Activated naive CD8-positive, alpha-beta T cell (primary cell): ENCODE results near the gene POC1B.

ENCODE experiments used
- H3K27ac Mint-ChIP-seq: one replicate; pipeline ENCODE4 v1.8.0; 2021; ENCODE audit warnings: mixed read lengths
- H3K27me3 Mint-ChIP-seq: one replicate; pipeline ENCODE4 v1.8.0; 2021; ENCODE audit warnings: mixed read lengths
- H3K36me3 Mint-ChIP-seq: one replicate; pipeline ENCODE4 v1.8.0; 2021; ENCODE audit warnings: mixed read lengths
- H3K4me1 Mint-ChIP-seq: one replicate; pipeline ENCODE4 v1.8.0; 2021; ENCODE audit warnings: low read depth, mixed read lengths
- H3K4me3 Mint-ChIP-seq: one replicate; pipeline ENCODE4 v1.8.0; 2021; ENCODE audit warnings: mild to moderate bottlenecking, mixed read lengths
- H3K9me3 Mint-ChIP-seq: one replicate; pipeline ENCODE4 v1.8.0; 2021; ENCODE audit warnings: low read depth, mixed read lengths

POC1B gene

GRCh38 chr12:89546151-89546550 is 20.3 kb upstream of the POC1B start:
- Mint-ChIP-seq H3K4me3 (no peak overlapping the region), H3K27me3 (peaks cover 3% of the 10 kb centered on the region), H3K36me3 (no peaks in the 10 kb centered on the region), H3K27ac (no peak overlapping the region), H3K9me3 (no peaks in the 10 kb centered on the region), H3K4me1 (peaks cover 4% of the 10 kb centered on the region)

- H3K36me3 Mint-ChIP-seq = no peaks in the 10 kb centered on the region
Measured at GRCh38 chr12:89544681-89545184, 18.9 kb upstream of the POC1B start.

DNA sequence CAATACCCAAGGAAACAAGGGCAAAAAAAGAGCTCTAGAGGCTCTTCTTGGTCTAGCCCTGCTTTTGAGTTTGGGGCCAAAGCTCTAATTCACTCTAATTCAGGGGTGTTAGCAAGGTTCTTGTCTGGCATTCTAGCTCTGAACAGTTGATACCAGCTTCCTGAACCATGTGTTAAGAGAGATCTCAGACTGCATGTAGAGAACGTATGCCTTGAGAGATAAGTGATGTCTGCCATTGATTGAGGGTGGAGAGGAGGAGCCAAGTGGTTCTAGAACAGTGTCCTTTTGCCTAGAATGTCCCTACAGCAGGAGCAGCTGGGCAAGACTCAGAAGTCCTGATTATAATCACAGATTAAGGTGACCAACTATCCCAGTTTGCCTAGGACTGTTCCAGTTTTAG is 18.2 kb upstream of the POC1B start:
- Mint-ChIP-seq H3K4me1 (peaks cover 4% of the 10 kb centered on the region), H3K4me3 (no peak overlapping the region), H3K27me3 (peaks cover 3% of the 10 kb centered on the region)

More at GRCh38 chr12:89544681-89545184, 18.9 kb upstream of the POC1B start:
- H3K4me1 Mint-ChIP-seq = peaks cover 4% of the 10 kb centered on the region
- peaks cover 3% of the 10 kb centered on the region for H3K27me3 Mint-ChIP-seq
- no peak overlapping the region for H3K27ac Mint-ChIP-seq
- H3K9me3 Mint-ChIP-seq = no peaks in the 10 kb centered on the region
- H3K4me3 Mint-ChIP-seq = no peak overlapping the region

GRCh38 chr12:89542912-89543592 is 17.2 kb upstream of the POC1B start:
- Mint-ChIP-seq H3K4me3 (no peak overlapping the region), H3K36me3 (no peaks in the 10 kb centered on the region), H3K4me1 (peaks cover 4% of the 10 kb centered on the region), H3K27ac (no peak overlapping the region), H3K27me3 (peaks cover 3% of the 10 kb centered on the region), H3K9me3 (no peaks in the 10 kb centered on the region)

More for the DNA sequence above, 18.2 kb upstream of the POC1B start:
- H3K9me3 Mint-ChIP-seq = no peaks in the 10 kb centered on the region
- no peaks in the 10 kb centered on the region for H3K36me3 Mint-ChIP-seq
- no peak overlapping the region for H3K27ac Mint-ChIP-seq

DNA sequence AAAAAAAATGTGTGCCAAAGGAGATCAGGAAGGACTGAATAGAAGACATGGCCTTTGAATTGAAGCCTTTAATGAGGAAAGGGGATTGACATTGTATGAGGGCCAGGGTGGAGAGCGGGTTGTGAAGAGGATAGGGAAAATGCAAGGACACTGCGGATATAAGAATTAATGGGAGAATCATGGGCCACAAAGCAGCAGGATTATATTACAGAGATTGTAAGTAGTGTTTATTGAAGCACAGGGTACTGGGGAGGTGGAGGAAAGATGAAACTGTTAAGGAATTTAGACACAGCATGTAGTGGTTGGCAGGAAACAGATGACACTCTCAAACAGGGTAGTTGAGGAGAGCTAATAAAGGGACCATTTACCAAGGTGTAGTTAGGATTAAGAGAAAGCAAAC is 16.4 kb upstream of the POC1B start:
- H3K4me3 Mint-ChIP-seq = no peak overlapping the region

GRCh38 chr12:89540586-89540985 is 14.7 kb upstream of the POC1B start:
- Mint-ChIP-seq H3K27ac (no peak overlapping the region), H3K27me3 (no peaks in the 10 kb centered on the region), H3K36me3 (no peaks in the 10 kb centered on the region), H3K9me3 (no peaks in the 10 kb centered on the region), H3K4me1 (peaks cover 4% of the 10 kb centered on the region), H3K4me3 (no peak overlapping the region)

More for the DNA sequence above, 16.4 kb upstream of the POC1B start:
- Mint-ChIP-seq H3K36me3 (no peaks in the 10 kb centered on the region), H3K27ac (no peak overlapping the region), H3K27me3 (peaks cover under 1% of the 10 kb centered on the region), H3K9me3 (no peaks in the 10 kb centered on the region), H3K4me1 (peaks cover 4% of the 10 kb centered on the region)

- H3K27ac Mint-ChIP-seq = no peak overlapping the region
Measured at GRCh38 chr12:89539426-89540223, 13.8 kb upstream of the POC1B start.

DNA sequence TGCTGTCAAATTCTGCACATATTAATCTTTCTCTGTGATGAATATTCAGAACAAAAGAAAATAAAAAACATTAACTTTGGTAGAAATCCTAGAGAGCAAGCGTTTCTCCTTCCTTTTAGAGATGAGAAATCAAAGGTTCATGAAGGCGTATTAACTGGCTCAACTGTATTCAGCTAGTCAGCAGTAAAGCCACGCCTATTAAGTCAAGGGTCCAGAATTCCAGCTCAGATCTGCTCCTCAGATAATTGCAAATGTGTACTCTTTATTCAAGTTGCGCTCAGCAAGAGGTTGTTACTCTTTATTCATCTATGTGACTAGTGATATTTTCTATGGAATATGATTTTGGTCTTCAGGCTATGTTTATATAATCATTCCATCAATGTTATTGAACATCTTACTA is 13.1 kb upstream of the POC1B start:
- H3K36me3 Mint-ChIP-seq = no peaks in the 10 kb centered on the region
- no peak overlapping the region for H3K27ac Mint-ChIP-seq
- no peaks in the 10 kb centered on the region for H3K9me3 Mint-ChIP-seq
- H3K4me1 Mint-ChIP-seq = peaks cover 4% of the 10 kb centered on the region
- no peak overlapping the region for H3K4me3 Mint-ChIP-seq
- H3K27me3 Mint-ChIP-seq = no peaks in the 10 kb centered on the region

More at GRCh38 chr12:89539426-89540223, 13.8 kb upstream of the POC1B start:
- no peak overlapping the region for H3K4me3 Mint-ChIP-seq
- H3K4me1 Mint-ChIP-seq = peaks cover 4% of the 10 kb centered on the region
- H3K36me3 Mint-ChIP-seq = no peaks in the 10 kb centered on the region
- H3K27me3 Mint-ChIP-seq = no peaks in the 10 kb centered on the region
- no peaks in the 10 kb centered on the region for H3K9me3 Mint-ChIP-seq

GRCh38 chr12:89537389-89537788 is 11.5 kb upstream of the POC1B start:
- Mint-ChIP-seq H3K36me3 (no peaks in the 10 kb centered on the region), H3K27me3 (no peaks in the 10 kb centered on the region), H3K4me1 (no peaks in the 10 kb centered on the region), H3K4me3 (no peak overlapping the region), H3K27ac (no peak overlapping the region), H3K9me3 (no peaks in the 10 kb centered on the region)

DNA sequence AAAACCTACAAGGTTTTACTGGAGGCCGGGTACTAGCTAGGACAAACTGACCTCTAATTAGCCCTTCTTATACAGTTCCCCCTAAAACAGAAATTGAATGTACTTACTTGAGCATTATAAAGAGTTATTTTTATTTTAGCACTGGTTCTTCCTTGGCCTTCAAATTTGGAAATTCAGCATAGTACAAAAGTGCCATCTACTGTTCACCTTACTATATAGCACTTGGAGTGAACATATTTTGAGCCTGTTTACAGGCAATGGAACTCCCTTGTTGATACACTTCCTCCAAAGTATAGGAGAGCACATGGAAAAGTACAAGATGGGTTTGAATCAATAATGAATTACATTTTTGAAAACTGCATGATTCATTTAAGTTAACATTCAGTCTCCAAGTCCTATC is 3.9 kb upstream of the POC1B start:
- H3K36me3 Mint-ChIP-seq = no peaks in the 10 kb centered on the region

DNA sequence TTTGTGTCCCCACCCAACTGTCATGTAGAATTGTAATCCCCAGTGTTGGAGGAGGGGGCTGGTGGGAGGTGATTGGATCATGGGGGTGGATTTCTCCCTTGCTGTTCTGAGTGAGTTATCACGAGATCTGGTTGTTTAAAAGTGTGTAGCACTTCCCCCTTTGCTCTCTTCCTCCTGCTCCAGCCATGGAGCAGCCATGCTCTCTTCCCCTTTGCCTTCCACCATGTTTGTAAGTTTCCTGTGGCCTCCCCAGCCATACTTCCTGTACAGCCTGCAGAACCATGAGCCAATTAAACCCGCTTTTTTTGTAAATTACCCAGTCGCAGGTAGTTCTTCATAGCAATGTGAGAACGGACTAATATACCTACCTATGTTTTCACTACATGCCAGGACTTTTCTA is 2.6 kb upstream of the POC1B start:
- no peak overlapping the region for H3K27ac Mint-ChIP-seq
- H3K4me3 Mint-ChIP-seq = no peak overlapping the region
- H3K4me1 Mint-ChIP-seq = peaks cover 26% of the 10 kb centered on the region
- H3K27me3 Mint-ChIP-seq = no peaks in the 10 kb centered on the region
- no peaks in the 10 kb centered on the region for H3K9me3 Mint-ChIP-seq
- peaks cover 4% of the 10 kb centered on the region for H3K36me3 Mint-ChIP-seq

More for the DNA sequence above, 3.9 kb upstream of the POC1B start:
- Mint-ChIP-seq H3K4me1 (peaks cover 18% of the 10 kb centered on the region), H3K27me3 (no peaks in the 10 kb centered on the region), H3K4me3 (no peak overlapping the region), H3K27ac (peak overlapping the region; percentile 61), H3K9me3 (no peaks in the 10 kb centered on the region)

DNA sequence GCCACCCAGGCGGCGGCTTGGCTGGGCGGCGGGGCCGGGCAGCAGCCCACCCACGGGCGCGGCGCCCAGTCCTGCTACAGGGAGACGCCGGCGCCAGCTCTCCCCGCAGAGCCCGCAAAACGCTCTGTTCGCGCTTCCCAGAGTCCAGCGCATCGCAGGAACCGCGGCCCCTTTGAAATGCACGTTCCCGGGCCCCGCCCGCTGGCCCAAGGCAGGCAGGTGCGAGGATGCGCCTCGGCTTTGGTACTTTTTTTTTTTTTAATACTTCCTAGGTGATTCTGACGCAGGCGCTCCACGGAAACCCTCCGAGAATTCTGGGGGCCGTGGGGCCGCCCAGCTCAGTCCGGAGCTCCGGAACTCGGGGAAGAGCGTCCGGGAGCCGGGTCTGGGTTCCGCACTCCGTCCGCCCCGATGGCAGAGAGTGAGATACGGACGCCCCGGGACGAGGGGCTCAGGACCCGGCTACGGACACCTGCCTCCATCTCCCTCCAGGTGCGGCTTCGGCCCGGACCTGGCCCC is 483 bp downstream of the POC1B start:
- Mint-ChIP-seq H3K9me3 (no peaks in the 10 kb centered on the region), H3K4me3 (peak overlapping the region; percentile 98), H3K27ac (peak overlapping the region; percentile 96), H3K4me1 (peaks cover 53% of the 10 kb centered on the region), H3K36me3 (peaks cover 11% of the 10 kb centered on the region), H3K27me3 (no peaks in the 10 kb centered on the region)

DNA sequence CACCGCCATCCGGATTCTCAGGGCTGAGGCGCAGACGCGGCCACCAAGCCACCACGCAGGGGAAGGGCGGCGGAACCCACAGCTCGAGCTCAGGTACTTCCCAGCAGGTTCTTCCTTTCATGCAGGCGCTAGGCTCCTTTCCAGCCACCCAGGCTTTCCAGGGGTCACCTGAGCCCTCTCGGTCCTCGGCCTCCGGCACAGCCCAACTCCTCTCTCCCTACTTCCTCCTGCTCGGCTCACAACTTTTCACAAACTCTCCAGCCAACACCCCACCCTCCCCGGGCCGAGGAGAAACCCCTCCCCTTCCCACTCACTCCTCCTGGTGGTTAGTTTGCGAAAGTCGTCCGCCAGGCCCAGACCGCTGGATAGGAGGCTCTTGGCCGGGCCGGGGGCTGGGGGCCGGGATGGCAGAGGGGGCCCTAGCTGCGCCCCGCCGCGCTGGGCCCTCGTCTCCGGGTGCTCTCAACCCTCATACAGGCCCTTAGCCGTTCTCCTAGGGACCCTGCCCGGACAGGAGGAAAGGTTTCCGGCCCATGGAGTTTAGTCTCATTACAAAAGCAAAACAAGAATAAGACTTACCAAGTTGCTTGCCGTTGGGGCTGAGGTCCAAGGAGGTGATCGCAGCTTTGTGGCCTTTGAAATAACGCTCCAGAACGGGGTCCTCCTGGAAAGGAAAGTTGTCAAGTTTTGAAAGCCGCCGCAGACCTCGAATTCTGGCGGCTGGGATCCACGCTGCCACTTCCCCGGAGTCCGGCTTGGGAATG is 1.1 kb downstream of the POC1B start, which contains the start of gene GALNT4:
Gene GALNT4 (minus strand): TSS at position 256 of the 764 bp plus-strand sequence. CDS start 247 bp downstream, at position 9.
- Mint-ChIP-seq H3K4me1 (peaks cover 53% of the 10 kb centered on the region), H3K4me3 (peak within 1 kb of the TSS; percentile 98), H3K27ac (peak within 1 kb of the TSS; percentile 96), H3K36me3 (peaks cover 11% of the 10 kb centered on the region), H3K9me3 (no peaks in the 10 kb centered on the region), H3K27me3 (no peaks in the 10 kb centered on the region)

DNA sequence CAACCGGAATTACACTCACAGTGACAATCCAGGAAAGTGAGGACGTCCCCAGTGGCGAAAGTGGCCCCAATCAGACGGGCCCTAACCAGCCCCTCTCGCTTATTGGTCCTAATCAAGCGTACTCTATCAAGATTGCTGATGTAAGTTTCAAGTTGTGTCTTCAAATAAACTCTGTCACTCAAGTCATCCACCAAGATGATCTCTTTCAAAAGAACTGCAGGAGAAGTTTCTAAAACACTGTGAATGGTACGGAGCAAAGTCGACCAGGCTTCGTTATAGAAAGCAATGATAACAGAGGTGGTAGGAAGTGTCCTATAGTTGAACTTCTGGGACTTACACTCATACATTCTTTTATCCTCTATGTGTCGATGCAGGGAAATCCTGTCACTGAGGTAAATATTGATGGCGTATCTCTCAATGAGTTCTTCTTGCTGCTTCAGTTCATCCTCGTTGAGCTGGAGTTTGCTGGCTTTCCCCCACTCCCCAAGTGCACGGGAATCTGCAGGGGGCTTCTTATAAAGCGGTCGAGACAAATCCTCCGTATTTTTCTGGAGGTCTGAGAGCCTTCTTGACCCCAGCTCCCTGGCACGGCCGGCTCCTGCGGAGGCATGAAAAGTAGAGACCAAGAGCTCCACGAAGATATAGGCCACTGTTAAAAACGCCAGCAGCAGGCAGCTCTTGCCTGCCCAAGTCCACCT is 1.9 kb downstream of the POC1B start:
- Mint-ChIP-seq H3K4me1 (peaks cover 51% of the 10 kb centered on the region), H3K36me3 (peaks cover 11% of the 10 kb centered on the region)

More for the DNA sequence above, 1.9 kb downstream of the POC1B start:
- H3K27ac Mint-ChIP-seq = peak overlapping the region; percentile 72
- H3K27me3 Mint-ChIP-seq = no peaks in the 10 kb centered on the region
- H3K4me3 Mint-ChIP-seq = peak overlapping the region; percentile 98
- H3K9me3 Mint-ChIP-seq = no peaks in the 10 kb centered on the region
